Inferior parietal cortex (tissue), 1 donor: Measurements from ENCODE around the gene TMED6.

ENCODE experiments used
- DNase-seq: peaks from one replicate; pipeline ENCODE4 v3.0.0-alpha.2; 2016; ENCODE audit errors: extremely low spot score

TMED6 gene

GRCh38 chr16:69351309-69352027, at the start of gene TMED6:
Gene TMED6 (minus strand): TSS chr16:69351786. CDS start chr16:69351753, 33 bp downstream.
- no peak for DNase-seq

- DNase-seq = no peak
These were observed 47.8 kb upstream of the TMED6 start for GRCh38 chr16:69399361-69399760.

GRCh38 chr16:69397821-69398521, 46.4 kb upstream of the TMED6 start:
- DNase-seq = peak; percentile 78

- DNase-seq = peak; percentile 93
These were observed 44.8 kb upstream of the TMED6 start for GRCh38 chr16:69396187-69397061.

- DNase-seq = no peak
These were observed 44.2 kb upstream of the TMED6 start for GRCh38 chr16:69395859-69396186.

- no peak for DNase-seq
These were observed 42.6 kb upstream of the TMED6 start for GRCh38 chr16:69393898-69394849.

- no peak for DNase-seq
These were observed 35.0 kb upstream of the TMED6 start for GRCh38 chr16:69386596-69386995.

- no peak for DNase-seq
These were observed 33.4 kb upstream of the TMED6 start for GRCh38 chr16:69384974-69385373.

- DNase-seq = no peak
These were observed 30.8 kb upstream of the TMED6 start for GRCh38 chr16:69382421-69382820.

- DNase-seq = no peak
These were observed 29.6 kb upstream of the TMED6 start for GRCh38 chr16:69381231-69381630.

- DNase-seq = no peak
These were observed 27.2 kb upstream of the TMED6 start for GRCh38 chr16:69378760-69379159.

GRCh38 chr16:69378036-69378435, 26.4 kb upstream of the TMED6 start:
- DNase-seq = no peak

GRCh38 chr16:69376393-69377059, 24.9 kb upstream of the TMED6 start:
- DNase-seq = no peak

- no peak for DNase-seq
These were observed 21.4 kb upstream of the TMED6 start for GRCh38 chr16:69373019-69373418.

- DNase-seq = no peak
These were observed 20.0 kb upstream of the TMED6 start for GRCh38 chr16:69371564-69371963.

GRCh38 chr16:69368866-69369265, 17.3 kb upstream of the TMED6 start:
- no peak for DNase-seq

- no peak for DNase-seq
These were observed 16.4 kb upstream of the TMED6 start for GRCh38 chr16:69367980-69368379.

- DNase-seq = no peak
These were observed 14.8 kb upstream of the TMED6 start for GRCh38 chr16:69366431-69366830.

- no peak for DNase-seq
These were observed 14.3 kb upstream of the TMED6 start for GRCh38 chr16:69365901-69366300.

GRCh38 chr16:69364088-69364487, 12.5 kb upstream of the TMED6 start:
- no peak for DNase-seq

GRCh38 chr16:69363281-69363717, 11.7 kb upstream of the TMED6 start:
- no peak for DNase-seq
